ENCODE data around the gene CARS1.

DNA sequence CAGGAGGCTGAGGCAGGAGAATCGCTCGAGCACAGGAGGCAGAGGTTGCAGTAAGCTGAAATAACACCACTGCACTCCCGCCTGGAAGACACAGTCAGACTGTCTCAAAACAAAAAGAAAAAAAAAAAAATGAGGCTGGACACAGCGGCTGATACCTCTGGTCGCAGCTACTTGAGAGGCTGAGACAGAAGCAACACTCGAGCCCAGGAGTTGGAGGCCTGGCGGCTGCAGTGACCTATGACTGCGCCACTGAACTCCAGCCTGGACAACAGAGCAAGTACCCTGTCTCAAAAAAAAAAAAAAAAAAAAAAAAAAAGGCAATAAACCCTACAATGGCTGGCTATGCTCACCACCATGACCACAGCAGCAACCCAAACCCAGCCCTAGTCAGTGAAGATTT is 76.1 kb downstream of the CARS1 start:
- TF ChIP-seq, protein P1, sequence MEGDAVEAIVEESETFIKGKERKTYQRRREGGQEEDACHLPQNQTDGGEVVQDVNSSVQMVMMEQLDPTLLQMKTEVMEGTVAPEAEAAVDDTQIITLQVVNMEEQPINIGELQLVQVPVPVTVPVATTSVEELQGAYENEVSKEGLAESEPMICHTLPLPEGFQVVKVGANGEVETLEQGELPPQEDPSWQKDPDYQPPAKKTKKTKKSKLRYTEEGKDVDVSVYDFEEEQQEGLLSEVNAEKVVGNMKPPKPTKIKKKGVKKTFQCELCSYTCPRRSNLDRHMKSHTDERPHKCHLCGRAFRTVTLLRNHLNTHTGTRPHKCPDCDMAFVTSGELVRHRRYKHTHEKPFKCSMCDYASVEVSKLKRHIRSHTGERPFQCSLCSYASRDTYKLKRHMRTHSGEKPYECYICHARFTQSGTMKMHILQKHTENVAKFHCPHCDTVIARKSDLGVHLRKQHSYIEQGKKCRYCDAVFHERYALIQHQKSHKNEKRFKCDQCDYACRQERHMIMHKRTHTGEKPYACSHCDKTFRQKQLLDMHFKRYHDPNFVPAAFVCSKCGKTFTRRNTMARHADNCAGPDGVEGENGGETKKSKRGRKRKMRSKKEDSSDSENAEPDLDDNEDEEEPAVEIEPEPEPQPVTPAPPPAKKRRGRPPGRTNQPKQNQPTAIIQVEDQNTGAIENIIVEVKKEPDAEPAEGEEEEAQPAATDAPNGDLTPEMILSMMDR (IDR thresholded peaks at IDR 0.05): no peak
- no peak for TF ChIP-seq POLR2A (IDR thresholded peaks at IDR 0.05)

All from vagina (tissue), 2 donors.